Measurements from ENCODE around the gene SGTB.

Gene SGTB

GRCh38 chr5:65674749-65675148 lies 47.2 kb downstream of the SGTB start:
- Histone ChIP-seq H3K9ac (ENCODE audit: low read length) (no peak overlapping the region), H3K36me3 (replicated peaks; ENCODE audit: low read depth, low read length) (peaks cover 6% of the 10 kb centered on the region), H3K27me3 (ENCODE audit: low read depth, low read length) (no peaks in the 10 kb centered on the region), H3K4me1 (ENCODE audit: low read length) (no peaks in the 10 kb centered on the region), H3K79me2 (ENCODE audit: low read length) (no peaks in the 10 kb centered on the region), H3K9me3 (ENCODE audit: insufficient read depth, low read length) (no peaks in the 10 kb centered on the region), H4K20me1 (ENCODE audit: insufficient read depth, low read length) (no peaks in the 10 kb centered on the region), H3K4me3 (ENCODE audit: low read length) (no peak overlapping the region), H3K27ac (ENCODE audit: low read length) (no peak overlapping the region), H3K4me2 (ENCODE audit: low read length) (no peak overlapping the region), H2AFZ (ENCODE audit: low read depth, low read length) (no peak overlapping the region)
- TF ChIP-seq EZH2phosphoT487 (IDR thresholded peaks at IDR 0.05; ENCODE audit: low read depth): no peak
- no peak for TF ChIP-seq CTCF (IDR thresholded peaks at IDR 0.05; ENCODE audit: low read depth, low read length)

GRCh38 chr5:65672796-65673195 lies 49.1 kb downstream of the SGTB start:
- no peaks in the 10 kb centered on the region for H3K9me3 ChIP-seq (ENCODE audit: insufficient read depth, low read length)
- no peak overlapping the region for H3K9ac ChIP-seq (ENCODE audit: low read length)
- H2AFZ ChIP-seq (ENCODE audit: low read depth, low read length): no peak overlapping the region
- H3K4me3 ChIP-seq (ENCODE audit: low read length): no peak overlapping the region
- H3K4me1 ChIP-seq (ENCODE audit: low read length): peaks cover 3% of the 10 kb centered on the region; the same call in 1 of the 2 replicates
- H3K36me3 ChIP-seq (replicated peaks; ENCODE audit: low read depth, low read length): peaks cover 6% of the 10 kb centered on the region
- no peaks in the 10 kb centered on the region for H3K27me3 ChIP-seq (ENCODE audit: low read depth, low read length)
- no peak overlapping the region for H3K27ac ChIP-seq (ENCODE audit: low read length)
- TF ChIP-seq CTCF (IDR thresholded peaks at IDR 0.05; ENCODE audit: low read depth, low read length) (no peak), EZH2phosphoT487 (IDR thresholded peaks at IDR 0.05; ENCODE audit: low read depth) (no peak)
- no peak overlapping the region for H3K4me2 ChIP-seq (ENCODE audit: low read length)
- no peaks in the 10 kb centered on the region for H4K20me1 ChIP-seq (ENCODE audit: insufficient read depth, low read length)
- H3K79me2 ChIP-seq (ENCODE audit: low read length): no peaks in the 10 kb centered on the region

GRCh38 chr5:65668696-65669095 lies 53.2 kb downstream of the SGTB start:
- H3K9ac ChIP-seq (ENCODE audit: low read length): no peak overlapping the region
- H2AFZ ChIP-seq (ENCODE audit: low read depth, low read length): no peak overlapping the region
- H3K4me1 ChIP-seq (ENCODE audit: low read length): peaks cover 3% of the 10 kb centered on the region; the same call in 1 of the 2 replicates
- TF ChIP-seq EZH2phosphoT487 (IDR thresholded peaks at IDR 0.05; ENCODE audit: low read depth) (no peak), CTCF (IDR thresholded peaks at IDR 0.05; ENCODE audit: low read depth, low read length) (no peak)
- no peak overlapping the region for H3K4me3 ChIP-seq (ENCODE audit: low read length)
- no peaks in the 10 kb centered on the region for H4K20me1 ChIP-seq (ENCODE audit: insufficient read depth, low read length)
- H3K36me3 ChIP-seq (replicated peaks; ENCODE audit: low read depth, low read length): peaks cover 8% of the 10 kb centered on the region
- H3K9me3 ChIP-seq (ENCODE audit: insufficient read depth, low read length): no peaks in the 10 kb centered on the region
- no peak overlapping the region for H3K27ac ChIP-seq (ENCODE audit: low read length)
- no peaks in the 10 kb centered on the region for H3K27me3 ChIP-seq (ENCODE audit: low read depth, low read length)
- no peaks in the 10 kb centered on the region for H3K79me2 ChIP-seq (ENCODE audit: low read length)
- H3K4me2 ChIP-seq (ENCODE audit: low read length): no peak overlapping the region

DNA sequence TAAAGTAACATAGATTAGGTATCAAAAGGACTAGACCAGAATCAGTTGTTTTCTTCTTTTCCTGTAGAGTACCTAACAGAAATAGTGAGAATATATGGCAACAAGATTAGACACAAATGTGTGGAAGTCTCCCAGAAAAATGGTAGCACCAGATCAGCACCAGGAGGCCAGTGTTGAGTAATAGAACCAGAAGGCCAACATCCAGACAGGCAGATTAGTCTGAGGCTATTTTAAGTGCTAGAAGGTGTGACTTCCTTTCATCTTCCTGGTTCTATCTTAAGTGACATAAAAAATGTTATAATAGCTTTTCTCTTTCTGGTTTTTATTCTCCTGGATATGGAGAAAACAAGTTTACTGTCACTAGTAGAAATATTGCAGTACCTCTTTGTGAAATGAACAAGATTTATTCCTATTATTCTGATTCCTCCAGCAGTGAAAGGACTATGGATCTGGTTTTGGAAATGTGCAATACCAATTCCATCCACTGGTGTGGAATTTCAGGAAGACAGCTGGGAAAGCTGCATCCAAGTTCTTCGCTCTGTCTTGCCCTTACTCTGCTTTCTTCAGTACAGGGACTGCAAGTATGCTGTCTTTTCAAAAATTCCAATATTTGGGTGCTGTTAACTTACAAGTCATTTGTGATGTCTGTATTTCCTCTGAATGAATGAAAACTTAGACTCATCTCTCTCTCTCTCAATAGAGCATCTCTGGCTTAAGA lies 57.9 kb downstream of the SGTB start:
- Histone ChIP-seq H3K27me3 (ENCODE audit: low read depth, low read length) (no peaks in the 10 kb centered on the region), H3K4me1 (ENCODE audit: low read length) (peaks cover 3% of the 10 kb centered on the region; the same call in 1 of the 2 replicates), H3K36me3 (replicated peaks; ENCODE audit: low read depth, low read length) (peaks cover 2% of the 10 kb centered on the region), H3K9ac (ENCODE audit: low read length) (no peak overlapping the region), H4K20me1 (ENCODE audit: insufficient read depth, low read length) (no peaks in the 10 kb centered on the region), H3K27ac (ENCODE audit: low read length) (no peak overlapping the region), H3K79me2 (ENCODE audit: low read length) (no peaks in the 10 kb centered on the region), H3K9me3 (ENCODE audit: insufficient read depth, low read length) (no peaks in the 10 kb centered on the region), H2AFZ (ENCODE audit: low read depth, low read length) (no peak overlapping the region), H3K4me2 (ENCODE audit: low read length) (no peak overlapping the region), H3K4me3 (ENCODE audit: low read length) (no peak overlapping the region)
- TF ChIP-seq EZH2phosphoT487 (IDR thresholded peaks at IDR 0.05; ENCODE audit: low read depth) (no peak), CTCF (IDR thresholded peaks at IDR 0.05; ENCODE audit: low read depth, low read length) (no peak)
